ENCODE results near the gene ATP5MK. TPM values are rescaled to one million over a fixed set of nuclear protein-coding genes. Genes with fewer than 3 reads are reported as not detected.

ATP5MK gene
- total RNA-seq, 1 experiment from 2014 or later, result 307 TPM

- TF ChIP-seq ARID4B (CRISPR knock-in tag; IDR thresholded peaks at IDR 0.05; ENCODE audit: borderline replicate concordance) (no peak), NFATC4 (CRISPR knock-in tag; IDR thresholded peaks at IDR 0.05) (no peak), MXD4 (CRISPR knock-in tag; IDR thresholded peaks at IDR 0.05; ENCODE audit: borderline replicate concordance) (no peak)
Observed at GRCh38 chr10:103419101-103419500, 22.8 kb upstream of the ATP5MK start (continued).

- POLR2A ChIA-PET, result no interaction called here
- H3K27ac Mint-ChIP-seq, result no peak overlapping the region
Observed at GRCh38 chr10:103417601-103418000, 21.3 kb upstream of the ATP5MK start.

More at GRCh38 chr10:103417601-103418000, 21.3 kb upstream of the ATP5MK start:
- peaks cover 92% of the 10 kb centered on the region for H3K36me3 Mint-ChIP-seq
- ATAC-seq (no peak), DNase-seq (ENCODE audit: low spot score) (no peak)
- H3K4me3 Mint-ChIP-seq, result no peak overlapping the region
- no peaks in the 10 kb centered on the region for H3K27me3 Mint-ChIP-seq (ENCODE audit: low read depth)
- H3K4me1 Mint-ChIP-seq, result no peaks in the 10 kb centered on the region
- TF ChIP-seq E2F1 (CRISPR knock-in tag; IDR thresholded peaks at IDR 0.05), result no peak
- no peak for TF ChIP-seq ATF3 (CRISPR knock-in tag; conservative IDR thresholded peaks at IDR 0.05)
- TF ChIP-seq ERG (CRISPR knock-in tag; IDR thresholded peaks at IDR 0.05), result no peak
- no peak for TF ChIP-seq PRRX2 (CRISPR knock-in tag; IDR thresholded peaks at IDR 0.05)
- no peak for TF ChIP-seq NR3C1 (CRISPR knock-in tag; conservative IDR thresholded peaks at IDR 0.05; ENCODE audit: low read depth)
- TF ChIP-seq CDX4 (CRISPR knock-in tag; IDR thresholded peaks at IDR 0.05; ENCODE audit: borderline replicate concordance), result no peak
- TF ChIP-seq JAZF1 (CRISPR knock-in tag; IDR thresholded peaks at IDR 0.05), result no peak
- no peak for TF ChIP-seq RELA (CRISPR knock-in tag; IDR thresholded peaks at IDR 0.05; ENCODE audit: borderline replicate concordance)
- no peak for TF ChIP-seq CBFB (CRISPR knock-in tag; IDR thresholded peaks at IDR 0.05; ENCODE audit: low read depth)
- no peak for TF ChIP-seq JUN (CRISPR knock-in tag; IDR thresholded peaks at IDR 0.05)
- no peak for TF ChIP-seq NFE2L1 (CRISPR knock-in tag; IDR thresholded peaks at IDR 0.05)
- no peak for TF ChIP-seq MXD4 (CRISPR knock-in tag; IDR thresholded peaks at IDR 0.05; ENCODE audit: borderline replicate concordance)
- no peak for TF ChIP-seq ARID4B (CRISPR knock-in tag; IDR thresholded peaks at IDR 0.05; ENCODE audit: borderline replicate concordance)
- no peak for TF ChIP-seq USF2 (CRISPR knock-in tag; IDR thresholded peaks at IDR 0.05)
- no peak for TF ChIP-seq ELF4 (CRISPR knock-in tag; IDR thresholded peaks at IDR 0.05; ENCODE audit: low read depth)
- H3K9me3 Mint-ChIP-seq, result no peaks in the 10 kb centered on the region
- CTCF ChIA-PET, result interaction anchor here (1.2 to 2.6 kb wide), 5 partner anchors 24 to 68 kb away, joined by 3 to 15 read pairs (median 4); no protein-coding TSS in a partner anchor
